Endothelial cell of umbilical vein (primary cell): ENCODE results near the gene PHKG1. TPM values are rescaled to one million over a fixed set of nuclear protein-coding genes. Genes with fewer than 3 reads are reported as not detected.

Experiments
- BruUV-seq: library from RNA; stranded (reverse); fragments of 400-500 nt; replicated peaks from 2 replicates; lab custom pipeline; 2021; lab: Mats Ljungman, UMichigan
- CTCF ChIA-PET: fragments of 300-600, 350-600 bp; sonication (Branson Sonifier 250); formaldehyde crosslinking; loops from one replicate; lab custom pipeline; 2021; ENCODE audit warnings: antibody characterized with exemption, inconsistent platforms; lab: Charles Lee
- POLR2A ChIA-PET: fragments of 300-600, 350-600 bp; sonication (Branson Sonifier 250); formaldehyde crosslinking; loops from one replicate; lab custom pipeline; 2021; ENCODE audit warnings: antibody characterized with exemption, inconsistent platforms; lab: Charles Lee
- DNase-seq: peaks from one replicate; pipeline ENCODE4 v3.0.0-alpha.2; 2011; ENCODE audit warnings: low read depth, low spot score
- FAIRE-seq: peaks from 2 replicates; lab custom pipeline; 2011; peaks lifted over from hg19 to GRCh38; lab: Jason Lieb, UNC
- H2AFZ ChIP-seq: 2 replicates; pipeline ENCODE4 v1.6.0; 2012; ENCODE audit warnings: low read depth, low read length, control low read depth, inconsistent platforms
- H3K27ac ChIP-seq: 2 replicates; pipeline ENCODE4 v1.5.1; 2011; ENCODE audit warnings: low read depth, mild to moderate bottlenecking, control low read depth, low read length, moderate library complexity; ENCODE audit not compliant: insufficient read depth
- H3K27me3 ChIP-seq, 2 experiments: 2 replicates each; pipeline versions ENCODE4 v1.6.0 to v1.6.1; 2011; ENCODE audit warnings: low read length in 2 of 2, mixed read lengths in 1 of 2; ENCODE audit not compliant: control insufficient read depth in 2 of 2, insufficient read depth in 2 of 2
- H3K36me3 ChIP-seq, 2 experiments: 2 replicates in 1 of 2; 3 replicates in 1 of 2; pipeline ENCODE4 v1.5.1; 2011; ENCODE audit warnings: low read length in 2 of 2, mild to moderate bottlenecking in 1 of 2, moderate library complexity in 1 of 2; ENCODE audit not compliant: control insufficient read depth in 2 of 2, insufficient read depth in 2 of 2; ENCODE audit errors: extremely low read depth in 1 of 2
- H3K4me1 ChIP-seq: 3 replicates; pipeline ENCODE4 v1.5.1; 2011; ENCODE audit warnings: mild to moderate bottlenecking, low read length; ENCODE audit not compliant: control insufficient read depth, insufficient read depth; ENCODE audit errors: extremely low read depth
- H3K4me2 ChIP-seq: 2 replicates; pipeline ENCODE4 v1.6.1; 2011; ENCODE audit warnings: low read length, control low read depth, mixed read lengths; ENCODE audit not compliant: insufficient read depth
- H3K4me3 ChIP-seq, 3 experiments: fragments of 200-600 bp in 1 of 3; sonication (generic), shearing (Covaris generic) in 1 of 3; replicated peaks in 1 of 3; 2 replicates each; pipeline ENCODE4 v1.5.1; 2011 to 2016; ENCODE audit warnings: control low read depth in 3 of 3, low read length in 3 of 3, mild to moderate bottlenecking in 2 of 3, inconsistent platforms in 1 of 3, low read depth in 1 of 3, moderate library complexity in 1 of 3; ENCODE audit not compliant: insufficient read depth in 1 of 3
- H3K79me2 ChIP-seq: 2 replicates; pipeline ENCODE4 v1.6.0; 2012; ENCODE audit warnings: low read length, inconsistent platforms; ENCODE audit not compliant: control insufficient read depth, insufficient read depth
- H3K9ac ChIP-seq: replicated peaks from 2 replicates; pipeline ENCODE3; 2011; ENCODE audit warnings: low read length, control low read depth; ENCODE audit not compliant: insufficient read depth; ENCODE audit errors: extremely low read depth
- H3K9me1 ChIP-seq: replicated peaks from 3 replicates; pipeline ENCODE4 v1.6.0; 2011; ENCODE audit warnings: mild to moderate bottlenecking, low read length; ENCODE audit not compliant: control insufficient read depth, insufficient read depth; ENCODE audit errors: extremely low read depth
- H3K9me3 ChIP-seq: replicated peaks from 2 replicates; pipeline ENCODE4 v1.5.1; 2012; ENCODE audit warnings: low read length, inconsistent platforms; ENCODE audit not compliant: control insufficient read depth, insufficient read depth
- H4K20me1 ChIP-seq: replicated peaks from 2 replicates; pipeline ENCODE3; 2011; ENCODE audit warnings: mild to moderate bottlenecking, low read length; ENCODE audit not compliant: control insufficient read depth, insufficient read depth; ENCODE audit errors: extremely low read depth
- EZH2 ChIP-seq: IDR thresholded peaks from 2 replicates; pipeline ENCODE4 v1.6.1; 2012; ENCODE audit warnings: borderline replicate concordance, low read depth, mild to moderate bottlenecking, moderate library complexity, low read length, inconsistent platforms; ENCODE audit not compliant: severe bottlenecking
- FOS ChIP-seq: IDR thresholded peaks from 2 replicates; pipeline ENCODE4 v1.6.1; 2011; ENCODE audit warnings: mild to moderate bottlenecking, low read length, moderate library complexity, borderline replicate concordance; ENCODE audit not compliant: insufficient read depth
- GATA2 ChIP-seq: IDR thresholded peaks from 2 replicates; pipeline ENCODE4 v1.7.0; 2011; ENCODE audit warnings: low read depth, mild to moderate bottlenecking, moderate library complexity, mixed read lengths, low read length; ENCODE audit not compliant: insufficient read length, insufficient read depth
- JUN ChIP-seq: IDR thresholded peaks from 2 replicates; pipeline ENCODE4 v1.6.1; 2011; ENCODE audit warnings: borderline replicate concordance, low read depth; ENCODE audit not compliant: insufficient read length, insufficient read depth
- MAX ChIP-seq: IDR thresholded peaks from 2 replicates; pipeline ENCODE4 v1.6.1; 2011; ENCODE audit not compliant: insufficient read depth, insufficient read length
- MYC ChIP-seq: IDR thresholded peaks from one replicate; pipeline ENCODE4 v1.6.1; 2011; ENCODE audit warnings: mild to moderate bottlenecking, low read depth, low read length
- POLR2A ChIP-seq: IDR thresholded peaks from 2 replicates; pipeline ENCODE4 v1.6.1; 2012; ENCODE audit warnings: low read depth, mild to moderate bottlenecking, control low read depth, low read length
- POLR2AphosphoS5 ChIP-seq: IDR thresholded peaks from 2 replicates; pipeline ENCODE4 v1.6.1; 2012; ENCODE audit warnings: low read depth, mild to moderate bottlenecking, control low read depth, low read length, moderate library complexity; ENCODE audit not compliant: insufficient read depth
- dilution Hi-C: fragments of 300-500 bp; cut with MboI; formaldehyde crosslinking; loops from one replicate; pipeline ENCODE4 v1.15.0; 2019; ENCODE audit warnings: low sequenced_read_pairs; ENCODE audit not compliant: extremely low pct_ligation_motif_present
- intact Hi-C: fragments of 100-400 bp; cut with micrococcal nuclease; formaldehyde crosslinking; loops from one replicate; pipeline ENCODE4 v1.10.0; 2022
- polyA plus RNA-seq, 4 experiments: library from polyadenylated mRNA; depleted of rRNA in 3 of 4; stranded (reverse) in 3 of 4; unstranded in 1 of 4; fragments of >200 nt; gene quantifications; 2 replicates each; pipeline versions ENCODE4 v1.2.1 to v1.2.3, GENCODE V29; 2011 to 2012; ENCODE audit warnings: missing spikeins in 1 of 4
- total RNA-seq: library from RNA; stranded (reverse); gene quantifications from 2 replicates; pipeline ENCODE4 v1.2.3, GENCODE V29; 2021
- TF ChIP-seq, protein P1 (sequence below), 2 donors: IDR thresholded peaks; 1 replicate in 1 of 2; 2 replicates in 1 of 2; pipeline ENCODE4 v1.5.1; 2011; ENCODE audit warnings: low read length in 2 of 2, mild to moderate bottlenecking in 2 of 2, moderate library complexity in 2 of 2, control low read depth in 1 of 2, inconsistent platforms in 1 of 2, low read depth in 1 of 2; ENCODE audit not compliant: insufficient read depth in 1 of 2; ENCODE audit errors: extremely low read depth in 1 of 2

The PHKG1 gene
- total and polyA plus RNA-seq, 2 donors (not counting 3 experiments of a cell fraction or from before 2014, with no cell fraction given) = 0.32 to 1.00 TPM

- intact Hi-C loops = no loop called here
- POLR2A ChIA-PET = no interaction called here
- FAIRE-seq (no peak), DNase-seq (no peak)
- Histone ChIP-seq H3K36me3 (no peaks in the 10 kb centered on the region), H4K20me1 (no peaks in the 10 kb centered on the region), H2AFZ (no peak overlapping the region), H3K4me1 (no peaks in the 10 kb centered on the region), H3K4me2 (no peak overlapping the region), H3K4me3 (no peak overlapping the region), H3K79me2 (peaks cover 6% of the 10 kb centered on the region), H3K9me1 (no peaks in the 10 kb centered on the region), H3K27me3 (no peaks in the 10 kb centered on the region), H3K9me3 (no peaks in the 10 kb centered on the region), H3K9ac (no peak overlapping the region), H3K27ac (no peak overlapping the region)
- no TSS peak for BruUV-seq
- CTCF ChIA-PET = no interaction called here
- dilution Hi-C loops = no loop called here
- TF ChIP-seq MYC (no peak), GATA2 (no peak), POLR2A (no peak), MAX (no peak), POLR2AphosphoS5 (no peak), JUN (no peak), EZH2 (no peak), FOS (no peak)
- TF ChIP-seq, protein P1, sequence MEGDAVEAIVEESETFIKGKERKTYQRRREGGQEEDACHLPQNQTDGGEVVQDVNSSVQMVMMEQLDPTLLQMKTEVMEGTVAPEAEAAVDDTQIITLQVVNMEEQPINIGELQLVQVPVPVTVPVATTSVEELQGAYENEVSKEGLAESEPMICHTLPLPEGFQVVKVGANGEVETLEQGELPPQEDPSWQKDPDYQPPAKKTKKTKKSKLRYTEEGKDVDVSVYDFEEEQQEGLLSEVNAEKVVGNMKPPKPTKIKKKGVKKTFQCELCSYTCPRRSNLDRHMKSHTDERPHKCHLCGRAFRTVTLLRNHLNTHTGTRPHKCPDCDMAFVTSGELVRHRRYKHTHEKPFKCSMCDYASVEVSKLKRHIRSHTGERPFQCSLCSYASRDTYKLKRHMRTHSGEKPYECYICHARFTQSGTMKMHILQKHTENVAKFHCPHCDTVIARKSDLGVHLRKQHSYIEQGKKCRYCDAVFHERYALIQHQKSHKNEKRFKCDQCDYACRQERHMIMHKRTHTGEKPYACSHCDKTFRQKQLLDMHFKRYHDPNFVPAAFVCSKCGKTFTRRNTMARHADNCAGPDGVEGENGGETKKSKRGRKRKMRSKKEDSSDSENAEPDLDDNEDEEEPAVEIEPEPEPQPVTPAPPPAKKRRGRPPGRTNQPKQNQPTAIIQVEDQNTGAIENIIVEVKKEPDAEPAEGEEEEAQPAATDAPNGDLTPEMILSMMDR (IDR thresholded peaks at IDR 0.05; ENCODE audit: extremely low read depth in 1 of 2, insufficient read depth in 1 of 2, low read depth in 1 of 2, low read length in 2 of 2) = no peak
These were observed 17.9 kb upstream of the PHKG1 start for GRCh38 chr7:56110611-56111010.
